Psoas muscle (tissue), 8 donors: ENCODE data around the gene SLC6A8. TPM values are rescaled to one million over a fixed set of nuclear protein-coding genes. Genes with fewer than 3 reads are reported as not detected.

Experiments used
- ATAC-seq, 4 donors: fragments of 200-7000 bp; cut with Tn5 transposase; one replicate each; pipeline ENCODE4 v1.9.1; 2020; ENCODE audit warnings: moderate library complexity in 3 of 4, mild to moderate bottlenecking in 2 of 4
- DNase-seq, 2 donors: peaks; one replicate each; pipeline ENCODE4 v3.0.0-alpha.2; 2020
- H3K27ac ChIP-seq: fragments of 200-600 bp; one replicate; pipeline ENCODE4 v1.8.0; 2022
- H3K27me3 ChIP-seq, 3 donors: fragments of 200-600 bp in 1 of 3; one replicate each; pipeline versions ENCODE4 v1.6.1 to v1.8.0; 2013 to 2022; ENCODE audit warnings: low read length in 2 of 3, mild to moderate bottlenecking in 2 of 3, moderate library complexity in 1 of 3; ENCODE audit not compliant: insufficient read depth in 3 of 3
- H3K36me3 ChIP-seq, 2 donors: fragments of 200-600 bp in 1 of 2; one replicate each; pipeline versions ENCODE4 v1.6.1 to v1.8.0; 2013 to 2022; ENCODE audit warnings: low read depth in 1 of 2, mild to moderate bottlenecking in 1 of 2, moderate library complexity in 1 of 2; ENCODE audit not compliant: insufficient read depth in 1 of 2
- H3K4me1 ChIP-seq: fragments of 200-600 bp; one replicate; pipeline ENCODE4 v1.8.0; 2022
- H3K4me3 ChIP-seq: fragments of 200-600 bp; one replicate; pipeline ENCODE4 v1.8.0; 2022; ENCODE audit warnings: mild to moderate bottlenecking
- H3K9me3 ChIP-seq: fragments of 200-600 bp; one replicate; pipeline ENCODE4 v1.8.0; 2022
- WGBS, 3 donors: extraction: QIAGEN DNeasy Blood & Tissue Kit; methylation state at CpG; one replicate each; pipeline versions ENCODE4 v1.1.6 to v1.1.7; 2013; 5-methylcytosine and 5-hydroxymethylcytosine counted together
- intact Hi-C, 2 donors: fragments of 100-400 bp; cut with DNase I; formaldehyde crosslinking; loops; one replicate each; pipeline versions ENCODE4 v1.11.0 to v1.14.2; 2022
- polyA plus RNA-seq, 3 donors: library from polyadenylated mRNA; stranded (reverse); fragments of 200-250 nt; gene quantifications; one replicate each; pipeline ENCODE4 v1.2.3, GENCODE V29; 2013
- total RNA-seq, 4 donors: library from RNA; stranded (reverse); fragmentation: NEBNext Ultra II Directional in 2 of 4; extraction: Animal tissue kit (Norgen Biotek cat#: 25700) in 2 of 4; gene quantifications; one replicate each; pipeline versions ENCODE4 v1.2.1 to v1.2.4, GENCODE V29; 2021 to 2023
- TF ChIP-seq, protein P1 (sequence below): fragments of 200-600 bp; IDR thresholded peaks from one replicate; pipeline ENCODE4 v1.8.0; 2022; ENCODE audit warnings: antibody characterized with exemption
- donor health status: healthy with polysubstance abuse.
- donor health status: DM: no; HTN: no; CAD: no; lungs with moderate emphysema.
- donor health status: Bipolar disorder and iron deficiency.
- donor health status: healthy.
- donor health status: DM: yes; HTN: yes; CAD: no.
- donor health status: DM: no; HTN: no; CAD: no.
- donor health status: DM: no; HTN: no; CAD: no.
- donor health status: DM: yes; HTN: yes; CAD: no.

SLC6A8 gene
- total and polyA plus RNA-seq, 7 donors = 82.2 to 256 (median 104) TPM

DNA sequence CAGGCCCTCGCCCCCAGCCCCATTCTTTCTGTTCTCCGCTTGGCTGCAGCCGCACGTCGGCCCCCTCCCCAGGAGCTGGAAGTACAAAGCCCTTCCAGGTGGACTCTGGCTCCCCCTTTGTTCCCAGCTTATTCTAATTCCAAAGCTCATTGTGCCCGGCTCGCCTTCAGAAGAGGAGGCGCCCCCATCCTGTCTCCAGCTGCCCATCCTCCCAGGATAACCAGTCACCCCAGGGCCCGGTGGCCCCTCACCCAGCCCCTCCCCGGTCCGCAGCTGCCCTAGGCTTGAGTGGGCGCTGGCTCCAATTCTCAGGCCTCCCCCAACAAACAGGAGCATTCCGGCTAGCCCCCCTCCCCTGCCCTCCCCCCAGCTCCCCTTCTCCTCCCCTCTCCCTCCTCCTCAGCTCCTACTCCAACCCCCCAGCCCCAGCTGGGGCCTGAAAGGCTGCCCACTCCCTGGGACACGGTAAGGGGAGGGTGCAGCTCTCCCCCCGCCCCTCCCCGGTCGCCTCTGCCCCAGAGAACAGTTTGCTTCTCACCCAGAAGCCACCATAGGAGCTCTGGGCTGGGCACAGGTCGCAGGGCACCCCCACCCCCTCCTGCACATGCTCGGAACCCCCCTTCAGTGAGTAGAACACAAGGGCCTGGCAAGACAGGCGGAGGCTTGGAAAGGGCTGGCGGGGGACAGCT lies 3.1 kb upstream of the SLC6A8 start:
- DNase-seq = peak in 1 of 2 donors; percentile 10
- H3K27me3 ChIP-seq = peaks cover 0 to 5% (median 0%) of the 10 kb centered on the region in 3 donors

DNA sequence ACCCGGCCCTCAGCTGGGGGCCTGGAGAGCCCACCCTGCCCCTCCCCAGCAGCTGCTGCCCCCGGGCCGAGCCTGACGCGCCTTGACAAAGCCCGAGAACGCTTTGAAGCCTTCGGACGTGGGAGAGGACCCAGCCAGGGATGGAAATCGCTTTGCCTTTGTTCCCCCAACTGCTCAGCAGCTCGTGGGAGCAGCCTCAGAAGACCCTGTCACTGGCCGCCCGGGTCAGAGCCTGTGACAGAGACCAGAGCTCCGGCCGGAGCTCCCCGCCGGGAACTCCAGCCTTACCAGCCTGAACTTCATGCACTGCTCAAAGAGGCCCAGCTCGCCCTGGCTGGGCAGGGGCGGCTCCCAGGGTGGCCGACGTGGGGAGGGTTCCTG lies 2.6 kb upstream of the SLC6A8 start:
- Histone ChIP-seq H3K27me3 (peaks cover 0 to 5% (median 0%) of the 10 kb centered on the region in 3 donors), H3K36me3 (no peaks in the 10 kb centered on the region), H3K27ac (no peak overlapping the region), H3K4me1 (no peaks in the 10 kb centered on the region), H3K4me3 (no peak overlapping the region), H3K9me3 (no peaks in the 10 kb centered on the region)
- DNase-seq (peak in 1 of 2 donors; percentile 7), ATAC-seq (no peak)
- TF ChIP-seq, protein P1, sequence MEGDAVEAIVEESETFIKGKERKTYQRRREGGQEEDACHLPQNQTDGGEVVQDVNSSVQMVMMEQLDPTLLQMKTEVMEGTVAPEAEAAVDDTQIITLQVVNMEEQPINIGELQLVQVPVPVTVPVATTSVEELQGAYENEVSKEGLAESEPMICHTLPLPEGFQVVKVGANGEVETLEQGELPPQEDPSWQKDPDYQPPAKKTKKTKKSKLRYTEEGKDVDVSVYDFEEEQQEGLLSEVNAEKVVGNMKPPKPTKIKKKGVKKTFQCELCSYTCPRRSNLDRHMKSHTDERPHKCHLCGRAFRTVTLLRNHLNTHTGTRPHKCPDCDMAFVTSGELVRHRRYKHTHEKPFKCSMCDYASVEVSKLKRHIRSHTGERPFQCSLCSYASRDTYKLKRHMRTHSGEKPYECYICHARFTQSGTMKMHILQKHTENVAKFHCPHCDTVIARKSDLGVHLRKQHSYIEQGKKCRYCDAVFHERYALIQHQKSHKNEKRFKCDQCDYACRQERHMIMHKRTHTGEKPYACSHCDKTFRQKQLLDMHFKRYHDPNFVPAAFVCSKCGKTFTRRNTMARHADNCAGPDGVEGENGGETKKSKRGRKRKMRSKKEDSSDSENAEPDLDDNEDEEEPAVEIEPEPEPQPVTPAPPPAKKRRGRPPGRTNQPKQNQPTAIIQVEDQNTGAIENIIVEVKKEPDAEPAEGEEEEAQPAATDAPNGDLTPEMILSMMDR = no peak
- WGBS, 3 donors = 59 to 74% (median 73%) methylated on average over 3 to 21 of the region's 21 CpGs
- intact Hi-C loops = no loop called here

More for the DNA sequence above, 3.1 kb upstream of the SLC6A8 start:
- ATAC-seq = no peak
- TF ChIP-seq, protein P1 = no peak
- Histone ChIP-seq H3K27ac (no peak overlapping the region), H3K4me1 (no peaks in the 10 kb centered on the region), H3K4me3 (no peak overlapping the region), H3K9me3 (no peaks in the 10 kb centered on the region), H3K36me3 (no peaks in the 10 kb centered on the region)
- intact Hi-C loops = no loop called here
- 48 to 68% (median 59%) methylated on average over 9 to 21 of the region's 21 CpGs for WGBS, 3 donors

DNA sequence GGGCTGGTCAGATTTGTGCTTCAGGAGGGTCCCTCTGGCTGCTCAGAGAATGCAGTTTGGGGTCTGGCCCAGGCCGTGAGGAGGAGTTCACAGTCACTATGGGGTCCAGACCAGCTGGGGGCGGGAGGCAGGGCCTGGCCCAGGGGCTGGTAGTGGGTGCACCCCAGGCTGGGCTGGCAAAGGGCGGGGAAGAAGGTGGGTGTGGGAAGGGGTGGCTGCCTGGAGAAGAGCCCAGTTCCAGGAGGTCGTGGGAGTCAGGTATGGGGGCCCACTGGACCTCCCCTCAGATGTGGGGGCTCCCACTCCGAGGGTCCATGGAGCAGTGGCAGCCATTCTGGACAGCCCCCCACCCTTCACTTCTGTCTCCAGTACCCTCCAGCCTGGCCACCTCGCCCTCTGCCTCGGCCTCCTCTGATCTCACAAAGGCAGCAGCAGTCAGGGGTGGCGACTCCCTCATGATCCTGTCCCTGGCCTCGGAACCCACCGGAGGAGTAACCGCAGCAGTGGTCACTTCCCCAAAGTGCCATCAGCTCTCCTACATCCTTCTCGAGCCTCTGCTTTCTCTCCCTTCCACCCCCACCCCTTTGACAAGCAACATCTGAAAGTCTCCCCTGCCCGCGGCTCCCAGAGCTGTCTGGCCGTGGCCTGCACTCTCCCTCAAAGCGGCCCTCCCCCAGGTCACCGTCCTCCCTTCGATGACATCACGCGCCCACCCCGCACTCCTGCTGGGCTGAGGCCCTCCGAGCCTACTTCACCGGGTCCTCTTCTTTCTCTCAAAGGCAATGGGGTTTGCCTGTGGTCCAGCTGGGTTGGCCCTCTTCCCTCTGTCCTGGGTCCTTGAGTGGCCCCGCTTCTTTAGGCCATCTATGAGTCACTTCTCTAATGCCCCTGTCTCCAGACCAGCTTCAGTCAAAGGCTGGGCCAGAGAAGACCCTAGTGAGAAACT lies 1.7 kb upstream of the SLC6A8 start:
- peak; percentile 10 to 53 for DNase-seq
- intact Hi-C loops = loop anchor here in 1 of 2 donors (2.0 kb wide), 1 partner anchor 23 kb away; no protein-coding TSS in a partner anchor

DNA sequence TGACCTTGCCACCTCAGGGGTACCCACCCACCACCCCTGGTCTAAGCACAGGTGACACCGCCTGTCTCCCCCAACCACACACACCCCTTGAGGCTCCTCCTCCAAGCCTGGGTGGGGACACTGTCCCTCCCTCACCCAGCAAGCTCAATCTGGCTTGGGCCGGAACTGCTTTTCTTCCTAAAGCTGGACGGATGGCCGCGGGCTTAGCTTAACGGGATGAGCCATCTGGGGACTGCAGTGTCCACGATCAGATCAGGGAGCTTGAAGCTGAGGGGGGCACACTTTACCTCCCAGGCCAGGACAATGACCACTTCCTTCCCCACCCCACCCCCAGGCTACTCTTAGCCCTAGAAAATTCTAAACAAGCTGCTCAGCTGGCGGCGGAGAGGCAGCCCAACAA lies 1.0 kb upstream of the SLC6A8 start:
- no peaks in the 10 kb centered on the region for H3K9me3 ChIP-seq
- DNase-seq (peak; percentile 11 to 48), ATAC-seq (no peak)
- H3K27me3 ChIP-seq = peaks cover 0 to 7% (median 0%) of the 10 kb centered on the region in 3 donors
- intact Hi-C loops = loop anchor here in 1 of 2 donors (2.0 kb wide), 1 partner anchor 22 kb away; no protein-coding TSS in a partner anchor
- H3K4me3 ChIP-seq = no peak overlapping the region
- no peak overlapping the region for H3K27ac ChIP-seq
- no peaks in the 10 kb centered on the region for H3K36me3 ChIP-seq
- no peaks in the 10 kb centered on the region for H3K4me1 ChIP-seq
- TF ChIP-seq, protein P1 = no peak
- WGBS, 3 donors = 41 to 54% (median 54%) methylated on average over 3 to 9 of the region's 9 CpGs

More for the DNA sequence above, 1.7 kb upstream of the SLC6A8 start:
- WGBS, 3 donors = 80 to 89% (median 84%) methylated on average over 14 to 24 of the region's 24 CpGs
- ATAC-seq = no peak
- TF ChIP-seq, protein P1 = no peak
- H3K27ac ChIP-seq = no peak overlapping the region
- H3K4me1 ChIP-seq = no peaks in the 10 kb centered on the region
- H3K27me3 ChIP-seq = peaks cover 0 to 5% (median 0%) of the 10 kb centered on the region in 3 donors
- H3K36me3 ChIP-seq = no peaks in the 10 kb centered on the region
- no peak overlapping the region for H3K4me3 ChIP-seq
- H3K9me3 ChIP-seq = no peaks in the 10 kb centered on the region
